Heart left ventricle (tissue), 13 donors: ENCODE results near the gene CD300LD.

ENCODE experiments used
- CTCF ChIP-seq, 12 donors: fragments of 200-600 bp; sonication (generic) in 4 of 12; IDR thresholded peaks; one replicate each; pipeline versions ENCODE4 v1.5.0 to v1.8.0; 2018 to 2022; ENCODE audit warnings: antibody characterized with exemption in 12 of 12, mild to moderate bottlenecking in 5 of 12
- POLR2A ChIP-seq, 2 donors: fragments of 450-650 bp; IDR thresholded peaks; one replicate each; pipeline ENCODE4 v1.6.1; 2017; ENCODE audit warnings: antibody characterized with exemption in 2 of 2, mild to moderate bottlenecking in 2 of 2, moderate library complexity in 2 of 2
- donor health status: ischemic (EF 13 %, LVEDD 7.1; RV severe dilation, severe dysfunction).
- donor health status: DM: no; HTN: yes; CAD: no.
- donor health status: DM: no; HTN: no; CAD: no.
- donor health status: ischemic (EF 25% LVEDD 6.9; RV normal size, moderate dysfunction).
- donor health status: ischemic (EF 25% LVEDD 5.7; RV mildly dilated, moderate dysfunction).
- donor health status: ischemic (EF 35%, LVEDD 5.7; RV mildly dilated, moderate dysfunction).
- donor health status: nonischemic (EF 11% LVEDD 7.7; RV severe dilation, severe dysfunction).
- donor health status: DM: yes; HTN: yes; CAD: no.
- donor health status: PGD.
- donor health status: ischemic (EF 29% LVEDD 5.4; RV normal size, mild dysfunction).
- donor health status: nonischemic (EF 23%, LVEDD 6.1; RV moderate dilation, normal function).

- TF ChIP-seq CTCF (IDR thresholded peaks at IDR 0.05) = no peak
- TF ChIP-seq POLR2A (IDR thresholded peaks at IDR 0.05) = no peak
Observed at GRCh38 chr17:74532115-74532514, 60.0 kb downstream of the CD300LD start.
